Suprapubic skin (tissue), 4 donors: ENCODE results near the gene TMEM184B.

Source experiments
- EP300 ChIP-seq: sonication (generic); formaldehyde crosslinking; IDR thresholded peaks from one replicate; pipeline ENCODE4 v1.6.1; 2017; ENCODE audit warnings: antibody characterized with exemption
- POLR2A ChIP-seq, 2 donors: fragments of 450-650 bp; IDR thresholded peaks; one replicate each; pipeline ENCODE4 v1.6.1; 2017; ENCODE audit warnings: antibody characterized with exemption in 2 of 2, mild to moderate bottlenecking in 2 of 2, moderate library complexity in 2 of 2
- POLR2AphosphoS5 ChIP-seq, 3 donors: sonication (generic); formaldehyde crosslinking; IDR thresholded peaks; one replicate each; pipeline ENCODE4 v1.6.1; 2017; ENCODE audit warnings: antibody characterized with exemption in 3 of 3
- TF ChIP-seq, protein P1 (sequence below), 2 donors: fragments of 200-600 bp in 1 of 2; fragments of 450-650 bp in 1 of 2; sonication (generic) in 1 of 2; IDR thresholded peaks; one replicate each; pipeline ENCODE4 v1.5.1; 2016 to 2019; ENCODE audit warnings: antibody characterized with exemption in 2 of 2, mild to moderate bottlenecking in 1 of 2, moderate library complexity in 1 of 2

DNA sequence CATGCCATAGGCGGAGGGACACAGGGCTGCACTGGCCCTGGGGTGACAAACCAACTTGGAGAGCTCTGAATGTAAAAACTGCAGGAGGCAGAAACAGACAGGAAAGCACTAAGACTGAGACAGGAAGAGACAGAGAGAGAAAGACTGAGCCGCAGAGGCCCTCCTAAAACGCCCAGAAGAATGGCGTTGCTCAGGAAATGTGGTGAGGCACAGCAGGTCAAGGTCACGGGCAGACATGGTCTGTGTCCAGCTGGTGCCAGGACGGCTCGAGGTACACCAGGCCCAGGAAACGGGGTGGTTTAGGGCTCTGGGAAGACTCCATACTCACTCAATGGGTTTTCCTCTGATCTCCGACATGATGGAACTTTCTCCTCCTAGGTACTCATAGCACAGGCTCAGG, 41.9 kb downstream of the TMEM184B start:
- TF ChIP-seq EP300: no peak
- TF ChIP-seq, protein P1, sequence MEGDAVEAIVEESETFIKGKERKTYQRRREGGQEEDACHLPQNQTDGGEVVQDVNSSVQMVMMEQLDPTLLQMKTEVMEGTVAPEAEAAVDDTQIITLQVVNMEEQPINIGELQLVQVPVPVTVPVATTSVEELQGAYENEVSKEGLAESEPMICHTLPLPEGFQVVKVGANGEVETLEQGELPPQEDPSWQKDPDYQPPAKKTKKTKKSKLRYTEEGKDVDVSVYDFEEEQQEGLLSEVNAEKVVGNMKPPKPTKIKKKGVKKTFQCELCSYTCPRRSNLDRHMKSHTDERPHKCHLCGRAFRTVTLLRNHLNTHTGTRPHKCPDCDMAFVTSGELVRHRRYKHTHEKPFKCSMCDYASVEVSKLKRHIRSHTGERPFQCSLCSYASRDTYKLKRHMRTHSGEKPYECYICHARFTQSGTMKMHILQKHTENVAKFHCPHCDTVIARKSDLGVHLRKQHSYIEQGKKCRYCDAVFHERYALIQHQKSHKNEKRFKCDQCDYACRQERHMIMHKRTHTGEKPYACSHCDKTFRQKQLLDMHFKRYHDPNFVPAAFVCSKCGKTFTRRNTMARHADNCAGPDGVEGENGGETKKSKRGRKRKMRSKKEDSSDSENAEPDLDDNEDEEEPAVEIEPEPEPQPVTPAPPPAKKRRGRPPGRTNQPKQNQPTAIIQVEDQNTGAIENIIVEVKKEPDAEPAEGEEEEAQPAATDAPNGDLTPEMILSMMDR (IDR thresholded peaks at IDR 0.05): no peak
- TF ChIP-seq POLR2A (IDR thresholded peaks at IDR 0.05): no peak
- no peak for TF ChIP-seq POLR2AphosphoS5 (IDR thresholded peaks at IDR 0.05)
